Neural crest cell (in vitro differentiated cells): Measurements from ENCODE around the gene NTMT2. TPM values are rescaled to one million over a fixed set of nuclear protein-coding genes. Genes with fewer than 3 reads are reported as not detected.

Experiments used
- DNase-seq: peaks from one replicate; pipeline ENCODE4 v3.0.0; 2021; ENCODE audit warnings: low read depth, mixed read lengths, low spot score
- H3K27ac Mint-ChIP-seq: one replicate; pipeline ENCODE4 v1.8.0; 2021; ENCODE audit warnings: mild to moderate bottlenecking, mixed read lengths; ENCODE audit not compliant: unreplicated experiment
- H3K27me3 Mint-ChIP-seq: 2 replicates; pipeline ENCODE4 v1.8.0; 2021; ENCODE audit warnings: low read depth, mild to moderate bottlenecking, mixed read lengths
- H3K36me3 Mint-ChIP-seq: 2 replicates; pipeline ENCODE4 v1.8.0; 2021; ENCODE audit warnings: low read depth, mild to moderate bottlenecking, mixed read lengths
- H3K4me1 Mint-ChIP-seq: 2 replicates; pipeline ENCODE4 v1.8.0; 2021; ENCODE audit warnings: mixed read lengths
- H3K4me3 Mint-ChIP-seq: one replicate; pipeline ENCODE4 v1.8.0; 2021; ENCODE audit warnings: mild to moderate bottlenecking, mixed read lengths
- H3K9me3 Mint-ChIP-seq: 2 replicates; pipeline ENCODE4 v1.8.0; 2021; ENCODE audit warnings: mixed read lengths
- CTCF ChIP-seq: fragments of 200-600 bp; sonication (generic); conservative IDR thresholded peaks from 2 replicates; pipeline ENCODE4 v1.5.0; 2021; ENCODE audit warnings: antibody characterized with exemption, mild to moderate bottlenecking
- total RNA-seq: library from RNA; stranded (reverse); gene quantifications from 2 replicates; pipeline ENCODE4 v1.2.1, GENCODE V29; 2021

NTMT2 gene
- total RNA-seq, 1 donor from 2014 or later, result not detected

DNA sequence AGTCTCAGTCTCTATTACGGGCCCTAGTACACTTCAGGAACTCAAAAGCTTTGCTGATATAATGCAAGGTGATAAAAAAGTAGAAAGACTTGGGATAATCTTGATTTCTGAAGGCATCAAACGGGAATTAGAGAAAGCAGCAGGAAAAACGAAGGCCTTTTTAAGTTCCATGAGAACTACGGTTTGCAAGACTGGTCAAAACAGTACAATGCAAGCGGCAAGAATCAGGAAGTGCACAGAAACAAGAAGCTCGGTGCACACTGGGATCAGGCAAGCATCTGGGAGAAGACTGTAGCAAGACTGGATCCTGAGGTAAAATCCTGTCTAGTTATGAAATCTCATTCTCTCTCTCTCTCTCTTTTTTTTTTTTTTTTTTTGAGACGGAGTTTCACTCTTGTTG, 28.6 kb downstream of the NTMT2 start:
- Mint-ChIP-seq H3K36me3 (peaks cover 7% of the 10 kb centered on the region), H3K27me3 (no peaks in the 10 kb centered on the region), H3K4me3 (no peak overlapping the region), H3K27ac (no peak overlapping the region), H3K9me3 (peaks cover 25% of the 10 kb centered on the region), H3K4me1 (no peaks in the 10 kb centered on the region)
- no peak for DNase-seq
- no peak for TF ChIP-seq CTCF

DNA sequence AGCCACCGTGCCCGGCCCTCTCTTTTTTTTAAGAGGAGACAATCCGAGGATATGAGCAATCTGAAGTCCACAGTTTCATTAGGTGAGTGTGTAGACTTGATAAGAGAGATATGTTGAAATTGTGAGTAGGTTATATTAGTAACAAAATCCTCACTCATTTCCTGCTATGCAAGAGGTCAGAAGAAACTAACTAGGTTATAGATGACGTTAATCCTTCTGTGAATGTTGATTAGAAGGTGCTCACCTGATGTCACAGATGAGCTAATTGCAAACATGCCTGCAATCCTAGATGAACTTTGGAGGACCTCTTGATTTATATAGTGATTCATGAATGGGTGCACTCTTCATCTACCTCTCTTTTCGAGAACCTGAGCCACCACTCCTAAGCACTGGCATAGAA, 29.3 kb downstream of the NTMT2 start:
- H3K36me3 Mint-ChIP-seq, result peaks cover 6% of the 10 kb centered on the region
- no peaks in the 10 kb centered on the region for H3K27me3 Mint-ChIP-seq
- H3K4me3 Mint-ChIP-seq, result no peak overlapping the region
- no peak overlapping the region for H3K27ac Mint-ChIP-seq
- no peak for DNase-seq
- H3K9me3 Mint-ChIP-seq, result peaks cover 25% of the 10 kb centered on the region
- TF ChIP-seq CTCF, result no peak
- no peaks in the 10 kb centered on the region for H3K4me1 Mint-ChIP-seq

DNA sequence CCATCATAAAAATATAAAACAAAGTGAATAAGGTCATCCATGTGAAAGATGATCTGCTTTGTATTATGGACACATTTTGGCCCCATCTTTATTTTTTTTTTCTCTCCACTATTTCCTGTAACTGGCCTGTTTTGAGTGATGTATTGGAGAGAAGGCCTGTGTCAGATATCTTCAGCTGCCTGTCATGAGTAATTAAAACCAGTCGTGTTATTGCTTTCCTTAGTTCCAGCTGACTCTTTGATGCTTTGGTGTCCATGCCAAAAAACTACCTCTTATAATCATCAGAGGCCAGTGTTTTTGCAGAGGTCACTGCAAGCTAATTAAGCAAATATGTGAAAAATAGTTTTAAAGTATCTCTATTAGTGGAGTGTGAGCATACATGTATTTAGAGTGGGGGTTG, 29.7 kb downstream of the NTMT2 start:
- Mint-ChIP-seq H3K9me3 (peaks cover 22% of the 10 kb centered on the region), H3K36me3 (peaks cover 3% of the 10 kb centered on the region), H3K27me3 (no peaks in the 10 kb centered on the region), H3K4me3 (no peak overlapping the region), H3K4me1 (no peaks in the 10 kb centered on the region), H3K27ac (no peak overlapping the region)
- no peak for DNase-seq
- TF ChIP-seq CTCF, result no peak

DNA sequence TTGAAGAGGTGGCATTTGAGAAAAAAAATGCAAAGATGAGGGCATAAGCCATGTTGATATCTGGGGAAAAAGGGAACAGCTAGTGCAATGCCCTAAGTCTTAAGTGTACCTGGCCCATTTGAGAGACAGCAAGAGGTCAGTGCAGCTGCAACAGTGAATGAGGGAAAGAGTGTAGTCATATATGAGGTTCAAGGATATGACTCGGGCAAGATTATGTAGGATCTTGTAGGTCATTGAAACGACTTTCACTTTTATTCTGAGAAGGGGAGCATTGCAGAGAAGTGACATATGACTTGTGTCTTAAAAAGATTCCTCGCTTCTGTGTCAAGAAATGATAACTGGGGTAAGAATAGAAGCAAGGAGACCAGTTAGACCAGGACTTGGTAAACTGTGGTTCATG, 31.0 kb downstream of the NTMT2 start:
- H3K27ac Mint-ChIP-seq, result no peak overlapping the region
- no peaks in the 10 kb centered on the region for H3K36me3 Mint-ChIP-seq
- H3K4me1 Mint-ChIP-seq, result no peaks in the 10 kb centered on the region
- no peaks in the 10 kb centered on the region for H3K27me3 Mint-ChIP-seq
- TF ChIP-seq CTCF, result no peak
- no peak for DNase-seq
- H3K4me3 Mint-ChIP-seq, result no peak overlapping the region
- peaks cover 16% of the 10 kb centered on the region for H3K9me3 Mint-ChIP-seq

DNA sequence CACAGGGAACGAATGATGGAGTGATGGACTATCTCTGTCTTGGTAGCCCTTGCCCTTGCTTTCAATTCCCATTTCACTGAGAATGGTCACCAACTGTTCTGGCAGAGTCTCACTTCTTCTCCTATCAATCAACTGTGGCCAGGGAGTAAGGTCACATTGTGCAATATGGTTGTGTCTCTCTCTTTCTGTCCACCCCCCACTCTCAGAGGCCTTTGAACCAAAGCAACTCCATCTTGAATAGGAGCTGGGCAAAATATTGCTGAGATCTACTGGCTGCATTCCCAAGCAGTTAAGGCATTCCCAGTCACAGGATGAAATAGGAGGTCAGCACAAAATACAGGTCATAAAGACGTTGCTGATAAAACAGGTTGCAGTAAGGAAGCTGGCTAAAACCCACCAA, 36.7 kb downstream of the NTMT2 start:
- Mint-ChIP-seq H3K4me3 (no peak overlapping the region), H3K27ac (no peak overlapping the region), H3K36me3 (no peaks in the 10 kb centered on the region), H3K9me3 (peaks cover 9% of the 10 kb centered on the region), H3K27me3 (no peaks in the 10 kb centered on the region), H3K4me1 (no peaks in the 10 kb centered on the region)
- no peak for TF ChIP-seq CTCF
- no peak for DNase-seq

- no peak overlapping the region for H3K4me3 Mint-ChIP-seq
- no peaks in the 10 kb centered on the region for H3K4me1 Mint-ChIP-seq
- peaks cover 20% of the 10 kb centered on the region for H3K9me3 Mint-ChIP-seq
- peaks cover 25% of the 10 kb centered on the region for H3K27me3 Mint-ChIP-seq
- no peak overlapping the region for H3K27ac Mint-ChIP-seq
- no peak for DNase-seq
- H3K36me3 Mint-ChIP-seq, result peaks cover 11% of the 10 kb centered on the region
- TF ChIP-seq CTCF, result no peak
Measured at GRCh38 chr1:170192546-170192945, 46.8 kb downstream of the NTMT2 start.
